ENCODE data around the gene SPATA2L. TPM values are rescaled to one million over a fixed set of nuclear protein-coding genes. Genes with fewer than 3 reads are reported as not detected.

Gene SPATA2L
- total and polyA plus RNA-seq, 2 of the 13 experiments (the other 11 are each of a cell fraction or from before 2014, with no cell fraction given) = 9.1 to 20.7 TPM

GRCh38 chr16:89687092-89687940 is 14.2 kb downstream of the SPATA2L start (continued):
- peak; percentile 94 for TF ChIP-seq RXRB (CRISPR knock-in tag; IDR thresholded peaks at IDR 0.05; ENCODE audit: borderline replicate concordance)
- TF ChIP-seq ZNF800 (CRISPR knock-in tag; IDR thresholded peaks at IDR 0.05) = peak; percentile 97
- TF ChIP-seq ZNF484 (CRISPR knock-in tag; IDR thresholded peaks at IDR 0.05; ENCODE audit: borderline replicate concordance, low read depth) = peak; percentile 21; the same call in 1 of the 2 replicates
- peak; percentile 80 for TF ChIP-seq EED (CRISPR knock-in tag; IDR thresholded peaks at IDR 0.05)
- peak; percentile 96 for TF ChIP-seq GTF3A (CRISPR knock-in tag; conservative IDR thresholded peaks at IDR 0.05)
- TF ChIP-seq TAF15 (IDR thresholded peaks at IDR 0.05; ENCODE audit: low read depth, low read length, poor library complexity, severe bottlenecking) = no peak
- TF ChIP-seq NCOA2 (CRISPR knock-in tag; IDR thresholded peaks at IDR 0.05) = peak; percentile 94
- TF ChIP-seq ZNF180 (CRISPR knock-in tag; IDR thresholded peaks at IDR 0.05; ENCODE audit: borderline replicate concordance, low read depth) = 0 out of 2 replicates have a peak, but pooled peaks have one; percentile 61
- TF ChIP-seq ADNP (CRISPR knock-in tag; IDR thresholded peaks at IDR 0.05) = peak; percentile 71; the same call in 1 of the 2 replicates
- peak; percentile 93; the same call in 1 of the 2 replicates for TF ChIP-seq CBX5 (CRISPR knock-in tag; IDR thresholded peaks at IDR 0.05; ENCODE audit: borderline replicate concordance)
- no peak for TF ChIP-seq ZNF260 (CRISPR knock-in tag; IDR thresholded peaks at IDR 0.05; ENCODE audit: borderline replicate concordance, low read depth)
- peak; percentile 91 for TF ChIP-seq MXD3 (CRISPR knock-in tag; IDR thresholded peaks at IDR 0.05)
- peak; percentile 96 for TF ChIP-seq ZSCAN21 (CRISPR knock-in tag; IDR thresholded peaks at IDR 0.05; ENCODE audit: borderline replicate concordance)
- TF ChIP-seq POLR2G (IDR thresholded peaks at IDR 0.05; ENCODE audit: low read depth, low read length) = peak; percentile 96
- no peak for TF ChIP-seq PCBP2 (optimal IDR thresholded peaks at IDR 0.05; ENCODE audit: low read depth, low read length, poor library complexity, severe bottlenecking)
- no peak for TF ChIP-seq HDAC6 (IDR thresholded peaks at IDR 0.05; ENCODE audit: low read depth, low read length)
- peak; percentile 94 for TF ChIP-seq ZNF205 (CRISPR knock-in tag; IDR thresholded peaks at IDR 0.05)
- peak; percentile 85 for TF ChIP-seq ZBTB10 (CRISPR knock-in tag; IDR thresholded peaks at IDR 0.05; ENCODE audit: borderline replicate concordance)
- TF ChIP-seq FOXC1 (CRISPR knock-in tag; IDR thresholded peaks at IDR 0.05; ENCODE audit: borderline replicate concordance) = peak; percentile 97; the same call in 1 of the 2 replicates
- peak; percentile 97 for TF ChIP-seq FUBP1 (CRISPR knock-in tag; IDR thresholded peaks at IDR 0.05; ENCODE audit: borderline replicate concordance)
